Endothelial cell of umbilical vein (primary cell): ENCODE results near the gene IL12B. TPM values are rescaled to one million over a fixed set of nuclear protein-coding genes. Genes with fewer than 3 reads are reported as not detected.

Experiments
- BruUV-seq: library from RNA; stranded (reverse); fragments of 400-500 nt; replicated peaks from 2 replicates; lab custom pipeline; 2021; lab: Mats Ljungman, UMichigan
- CTCF ChIA-PET: fragments of 300-600, 350-600 bp; sonication (Branson Sonifier 250); formaldehyde crosslinking; loops from one replicate; lab custom pipeline; 2021; ENCODE audit warnings: antibody characterized with exemption, inconsistent platforms; lab: Charles Lee
- POLR2A ChIA-PET: fragments of 300-600, 350-600 bp; sonication (Branson Sonifier 250); formaldehyde crosslinking; loops from one replicate; lab custom pipeline; 2021; ENCODE audit warnings: antibody characterized with exemption, inconsistent platforms; lab: Charles Lee
- DNase-seq: peaks from one replicate; pipeline ENCODE4 v3.0.0-alpha.2; 2011; ENCODE audit warnings: low read depth, low spot score
- FAIRE-seq: peaks from 2 replicates; lab custom pipeline; 2011; peaks lifted over from hg19 to GRCh38; lab: Jason Lieb, UNC
- H2AFZ ChIP-seq: 2 replicates; pipeline ENCODE4 v1.6.0; 2012; ENCODE audit warnings: low read depth, low read length, control low read depth, inconsistent platforms
- H3K27ac ChIP-seq: 2 replicates; pipeline ENCODE4 v1.5.1; 2011; ENCODE audit warnings: low read depth, mild to moderate bottlenecking, control low read depth, low read length, moderate library complexity; ENCODE audit not compliant: insufficient read depth
- H3K27me3 ChIP-seq, 2 experiments: 2 replicates each; pipeline versions ENCODE4 v1.6.0 to v1.6.1; 2011; ENCODE audit warnings: low read length in 2 of 2, mixed read lengths in 1 of 2; ENCODE audit not compliant: control insufficient read depth in 2 of 2, insufficient read depth in 2 of 2
- H3K36me3 ChIP-seq, 2 experiments: 2 replicates in 1 of 2; 3 replicates in 1 of 2; pipeline ENCODE4 v1.5.1; 2011; ENCODE audit warnings: low read length in 2 of 2, mild to moderate bottlenecking in 1 of 2, moderate library complexity in 1 of 2; ENCODE audit not compliant: control insufficient read depth in 2 of 2, insufficient read depth in 2 of 2; ENCODE audit errors: extremely low read depth in 1 of 2
- H3K4me1 ChIP-seq: 3 replicates; pipeline ENCODE4 v1.5.1; 2011; ENCODE audit warnings: mild to moderate bottlenecking, low read length; ENCODE audit not compliant: control insufficient read depth, insufficient read depth; ENCODE audit errors: extremely low read depth
- H3K4me2 ChIP-seq: 2 replicates; pipeline ENCODE4 v1.6.1; 2011; ENCODE audit warnings: low read length, control low read depth, mixed read lengths; ENCODE audit not compliant: insufficient read depth
- H3K4me3 ChIP-seq, 3 experiments: fragments of 200-600 bp in 1 of 3; sonication (generic), shearing (Covaris generic) in 1 of 3; replicated peaks in 1 of 3; 2 replicates each; pipeline ENCODE4 v1.5.1; 2011 to 2016; ENCODE audit warnings: control low read depth in 3 of 3, low read length in 3 of 3, mild to moderate bottlenecking in 2 of 3, inconsistent platforms in 1 of 3, low read depth in 1 of 3, moderate library complexity in 1 of 3; ENCODE audit not compliant: insufficient read depth in 1 of 3
- H3K79me2 ChIP-seq: 2 replicates; pipeline ENCODE4 v1.6.0; 2012; ENCODE audit warnings: low read length, inconsistent platforms; ENCODE audit not compliant: control insufficient read depth, insufficient read depth
- H3K9ac ChIP-seq: replicated peaks from 2 replicates; pipeline ENCODE3; 2011; ENCODE audit warnings: low read length, control low read depth; ENCODE audit not compliant: insufficient read depth; ENCODE audit errors: extremely low read depth
- H3K9me1 ChIP-seq: replicated peaks from 3 replicates; pipeline ENCODE4 v1.6.0; 2011; ENCODE audit warnings: mild to moderate bottlenecking, low read length; ENCODE audit not compliant: control insufficient read depth, insufficient read depth; ENCODE audit errors: extremely low read depth
- H3K9me3 ChIP-seq: replicated peaks from 2 replicates; pipeline ENCODE4 v1.5.1; 2012; ENCODE audit warnings: low read length, inconsistent platforms; ENCODE audit not compliant: control insufficient read depth, insufficient read depth
- H4K20me1 ChIP-seq: replicated peaks from 2 replicates; pipeline ENCODE3; 2011; ENCODE audit warnings: mild to moderate bottlenecking, low read length; ENCODE audit not compliant: control insufficient read depth, insufficient read depth; ENCODE audit errors: extremely low read depth
- EZH2 ChIP-seq: IDR thresholded peaks from 2 replicates; pipeline ENCODE4 v1.6.1; 2012; ENCODE audit warnings: borderline replicate concordance, low read depth, mild to moderate bottlenecking, moderate library complexity, low read length, inconsistent platforms; ENCODE audit not compliant: severe bottlenecking
- GATA2 ChIP-seq: IDR thresholded peaks from 2 replicates; pipeline ENCODE4 v1.7.0; 2011; ENCODE audit warnings: low read depth, mild to moderate bottlenecking, moderate library complexity, mixed read lengths, low read length; ENCODE audit not compliant: insufficient read length, insufficient read depth
- JUN ChIP-seq: IDR thresholded peaks from 2 replicates; pipeline ENCODE4 v1.6.1; 2011; ENCODE audit warnings: borderline replicate concordance, low read depth; ENCODE audit not compliant: insufficient read length, insufficient read depth
- POLR2AphosphoS5 ChIP-seq: IDR thresholded peaks from 2 replicates; pipeline ENCODE4 v1.6.1; 2012; ENCODE audit warnings: low read depth, mild to moderate bottlenecking, control low read depth, low read length, moderate library complexity; ENCODE audit not compliant: insufficient read depth
- dilution Hi-C: fragments of 300-500 bp; cut with MboI; formaldehyde crosslinking; loops from one replicate; pipeline ENCODE4 v1.15.0; 2019; ENCODE audit warnings: low sequenced_read_pairs; ENCODE audit not compliant: extremely low pct_ligation_motif_present
- intact Hi-C: fragments of 100-400 bp; cut with micrococcal nuclease; formaldehyde crosslinking; loops from one replicate; pipeline ENCODE4 v1.10.0; 2022
- polyA plus RNA-seq, 4 experiments: library from polyadenylated mRNA; depleted of rRNA in 3 of 4; stranded (reverse) in 3 of 4; unstranded in 1 of 4; fragments of >200 nt; gene quantifications; 2 replicates each; pipeline versions ENCODE4 v1.2.1 to v1.2.3, GENCODE V29; 2011 to 2012; ENCODE audit warnings: missing spikeins in 1 of 4
- total RNA-seq: library from RNA; stranded (reverse); gene quantifications from 2 replicates; pipeline ENCODE4 v1.2.3, GENCODE V29; 2021
- TF ChIP-seq, protein P1 (sequence below): IDR thresholded peaks from 2 replicates; pipeline ENCODE4 v1.6.1; 2011; ENCODE audit not compliant: insufficient read depth, insufficient read length

IL12B gene
- total and polyA plus RNA-seq, 2 donors (not counting 3 experiments of a cell fraction or from before 2014, with no cell fraction given), result not detected

DNA sequence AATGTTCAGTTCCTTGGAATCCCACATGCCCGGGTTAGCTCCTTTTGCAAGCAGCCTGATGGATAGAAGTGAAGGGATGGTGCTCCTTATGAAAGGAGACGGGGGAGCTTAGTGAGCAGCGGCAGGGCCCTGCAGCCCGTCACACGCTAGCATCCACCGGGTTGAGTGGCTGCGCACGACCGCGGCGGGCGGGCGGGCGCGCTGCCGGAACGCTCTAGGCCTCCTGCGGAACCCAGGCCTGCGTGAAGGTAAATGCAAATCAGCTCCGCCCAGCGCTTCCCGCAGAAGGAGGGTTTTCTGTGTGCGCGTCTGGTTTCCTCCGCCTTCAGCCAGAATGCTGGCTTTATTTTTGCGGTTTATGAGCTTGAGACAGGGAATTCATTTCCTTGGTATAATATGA lies 19.8 kb downstream of the IL12B start:
- no TSS peak for BruUV-seq
- Histone ChIP-seq H3K9me1 (no peaks in the 10 kb centered on the region), H3K79me2 (no peaks in the 10 kb centered on the region), H3K9me3 (no peaks in the 10 kb centered on the region), H3K36me3 (no peaks in the 10 kb centered on the region), H2AFZ (no peak overlapping the region), H3K4me3 (no peak overlapping the region), H4K20me1 (no peaks in the 10 kb centered on the region), H3K27me3 (peaks cover 10 to 39% of the 10 kb centered on the region in 2 experiments), H3K4me1 (no peaks in the 10 kb centered on the region), H3K4me2 (no peak overlapping the region), H3K27ac (no peak overlapping the region), H3K9ac (no peak overlapping the region)
- intact Hi-C loops (no loop called here), dilution Hi-C loops (no loop called here)
- ChIA-PET POLR2A (no interaction called here), CTCF (interaction anchor here (1.2 to 2.1 kb wide), 2 partner anchors 22 to 154 kb away, joined by 6 to 14 read pairs; no protein-coding TSS in a partner anchor)
- FAIRE-seq (no peak), DNase-seq (no peak)
- TF ChIP-seq POLR2AphosphoS5, result no peak
- TF ChIP-seq EZH2, result peak; percentile 44

DNA sequence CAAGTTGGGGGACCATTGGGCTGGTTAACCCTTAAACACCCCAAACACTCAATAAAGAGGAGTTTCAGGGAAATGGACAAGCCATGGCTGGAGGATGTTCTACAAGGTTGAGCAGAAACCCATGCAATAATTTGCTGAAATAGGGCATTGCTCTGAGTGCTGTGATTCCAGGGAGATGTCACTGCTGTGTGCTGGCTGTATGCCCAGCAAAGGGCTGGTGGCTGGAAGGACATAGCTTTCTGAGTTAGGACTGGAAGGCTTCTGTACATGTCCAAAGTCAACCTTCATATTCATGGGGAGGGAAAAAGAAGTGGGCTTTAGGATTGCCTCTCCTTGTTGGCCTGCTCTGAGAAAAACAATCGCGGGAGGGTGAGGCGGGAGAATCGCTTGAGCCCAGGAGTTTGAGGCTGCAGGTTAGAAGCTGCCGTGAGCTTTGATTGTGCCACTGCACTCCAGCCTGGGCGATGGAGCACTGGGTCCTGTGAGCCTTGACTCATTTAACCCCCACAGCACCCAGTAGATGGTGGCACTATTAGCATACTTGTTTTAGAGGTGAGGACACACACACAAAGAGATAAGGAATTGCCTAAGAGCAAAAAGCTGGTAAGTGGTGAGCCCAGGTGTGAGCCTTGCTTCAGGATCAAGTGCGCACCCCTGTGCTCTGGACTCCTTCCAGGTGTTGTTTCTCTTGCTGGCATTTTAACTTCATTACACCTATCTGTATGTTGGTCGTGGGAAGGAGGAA lies 20.4 kb downstream of the IL12B start:
- BruUV-seq, result no TSS peak
- H3K79me2 ChIP-seq, result no peaks in the 10 kb centered on the region
- peaks cover 10 to 39% of the 10 kb centered on the region in 2 experiments for H3K27me3 ChIP-seq
- no peak overlapping the region for H3K9ac ChIP-seq
- H3K4me3 ChIP-seq, result no peak overlapping the region
- no peak overlapping the region for H2AFZ ChIP-seq
- CTCF ChIA-PET, result interaction anchor here (0.8 to 2.1 kb wide), 3 partner anchors 22 to 153 kb away, joined by 3 to 14 read pairs (median 6); no protein-coding TSS in a partner anchor
- H3K27ac ChIP-seq, result no peak overlapping the region
- H3K4me2 ChIP-seq, result no peak overlapping the region
- dilution Hi-C loops, result no loop called here
- no peak for DNase-seq
- POLR2A ChIA-PET, result no interaction called here
- FAIRE-seq, result no peak
- TF ChIP-seq, protein P1, sequence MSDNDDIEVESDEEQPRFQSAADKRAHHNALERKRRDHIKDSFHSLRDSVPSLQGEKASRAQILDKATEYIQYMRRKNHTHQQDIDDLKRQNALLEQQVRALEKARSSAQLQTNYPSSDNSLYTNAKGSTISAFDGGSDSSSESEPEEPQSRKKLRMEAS, result no peak
- TF ChIP-seq JUN (no peak), POLR2AphosphoS5 (no peak), GATA2 (no peak)
- H3K9me1 ChIP-seq, result no peaks in the 10 kb centered on the region
- intact Hi-C loops, result no loop called here
- H4K20me1 ChIP-seq, result no peaks in the 10 kb centered on the region
- no peaks in the 10 kb centered on the region for H3K4me1 ChIP-seq
- H3K9me3 ChIP-seq, result no peaks in the 10 kb centered on the region
- no peaks in the 10 kb centered on the region for H3K36me3 ChIP-seq
